Neural cell (in vitro differentiated cells): ENCODE data around the gene ICA1. TPM values are rescaled to one million over a fixed set of nuclear protein-coding genes. Genes with fewer than 3 reads are reported as not detected.

Experiments
- H2AFZ ChIP-seq: fragments of 200-600, 300-800 bp; sonication (generic), shearing (Covaris generic); 2 replicates; pipeline ENCODE4 v1.6.0; 2014; ENCODE audit warnings: low read depth, mild to moderate bottlenecking, antibody characterized with exemption, low read length, moderate library complexity
- H3F3A ChIP-seq: fragments of 200-600 bp; shearing (Covaris generic); 2 replicates; pipeline ENCODE4 v1.6.1; 2016; ENCODE audit warnings: mild to moderate bottlenecking, moderate library complexity, mixed read lengths, antibody characterized with exemption, low read length; ENCODE audit not compliant: insufficient read depth, poor library complexity, severe bottlenecking
- H3K27ac ChIP-seq: fragments of 200-600, 300-800 bp; sonication (generic), shearing (Covaris generic); 2 replicates; pipeline ENCODE4 v1.5.1; 2014; ENCODE audit warnings: mild to moderate bottlenecking, low read length, moderate library complexity
- H3K27me3 ChIP-seq: fragments of 300-800, 200-600 bp; sonication (generic), shearing (Covaris generic); 2 replicates; pipeline ENCODE4 v1.6.0; 2014; ENCODE audit warnings: mild to moderate bottlenecking, low read depth, low read length, moderate library complexity; ENCODE audit not compliant: insufficient read depth
- H3K36me3 ChIP-seq: fragments of 300-800, 200-600 bp; sonication (generic), shearing (Covaris generic); 2 replicates; pipeline ENCODE4 v1.5.1; 2014; ENCODE audit warnings: mild to moderate bottlenecking, antibody characterized with exemption, low read length, moderate library complexity; ENCODE audit not compliant: insufficient read depth
- H3K4me2 ChIP-seq: fragments of 300-800, 200-600 bp; sonication (generic), shearing (Covaris generic); 2 replicates; pipeline ENCODE4 v1.6.0; 2014; ENCODE audit warnings: mild to moderate bottlenecking, low read length
- H3K4me3 ChIP-seq: fragments of 300-800, 200-600 bp; sonication (generic), shearing (Covaris generic); 2 replicates; pipeline ENCODE4 v1.5.1; 2014; ENCODE audit warnings: mild to moderate bottlenecking, low read length, moderate library complexity
- H3K79me2 ChIP-seq: fragments of 200-600 bp; shearing (Covaris generic); replicated peaks from 2 replicates; pipeline ENCODE4 v1.6.0; 2014; ENCODE audit warnings: mild to moderate bottlenecking, low read length, moderate library complexity; ENCODE audit not compliant: insufficient read depth
- H3K9ac ChIP-seq: fragments of 300-800, 200-600 bp; sonication (generic), shearing (Covaris generic); 2 replicates; pipeline ENCODE4 v1.6.1; 2016; ENCODE audit warnings: mild to moderate bottlenecking, low read length, mixed read lengths
- H3K9me2 ChIP-seq: fragments of 200-600 bp; shearing (Covaris generic); 2 replicates; pipeline ENCODE4 v1.6.1; 2016; ENCODE audit warnings: mild to moderate bottlenecking, low read length, mixed read lengths; ENCODE audit not compliant: insufficient read depth
- H3K9me3 ChIP-seq: fragments of 200-600, 300-800 bp; sonication (generic), shearing (Covaris generic); 2 replicates; pipeline ENCODE4 v1.6.1; 2016; ENCODE audit warnings: mild to moderate bottlenecking, mixed run types, low read length, moderate library complexity, mixed read lengths
- H4K20me1 ChIP-seq: fragments of 200-600 bp; shearing (Covaris generic); 2 replicates; pipeline ENCODE4 v1.6.1; 2016; ENCODE audit warnings: mild to moderate bottlenecking, mixed run types; ENCODE audit not compliant: insufficient read depth
- CTCF ChIP-seq: fragments of 450-650 bp; IDR thresholded peaks from 2 replicates; pipeline ENCODE4 v1.5.1; 2014; ENCODE audit warnings: antibody characterized with exemption, mild to moderate bottlenecking, moderate library complexity; ENCODE audit not compliant: poor library complexity, severe bottlenecking
- EP300 ChIP-seq: fragments of 450-650 bp; conservative IDR thresholded peaks from 2 replicates; pipeline ENCODE4 v1.6.1; 2014; ENCODE audit warnings: antibody characterized with exemption, mild to moderate bottlenecking, moderate library complexity; ENCODE audit not compliant: poor library complexity, severe bottlenecking
- EZH2 ChIP-seq: fragments of 200-600, 300-800 bp; shearing (Covaris generic), sonication (generic); IDR thresholded peaks from 2 replicates; pipeline ENCODE4 v1.6.1; 2014; ENCODE audit warnings: antibody characterized with exemption, low read length, borderline replicate concordance, mild to moderate bottlenecking; ENCODE audit not compliant: insufficient read depth, poor library complexity, severe bottlenecking
- MXI1 ChIP-seq: fragments of 450-650 bp; conservative IDR thresholded peaks from 2 replicates; pipeline ENCODE4 v1.6.1; 2014; ENCODE audit warnings: antibody characterized with exemption, mild to moderate bottlenecking; ENCODE audit not compliant: poor library complexity, severe bottlenecking
- POLR2AphosphoS5 ChIP-seq: IDR thresholded peaks from 2 replicates; pipeline ENCODE4 v1.6.1; 2012
- RAD21 ChIP-seq: fragments of 450-650 bp; conservative IDR thresholded peaks from 2 replicates; pipeline ENCODE4 v1.6.1; 2014; ENCODE audit warnings: antibody characterized with exemption, mild to moderate bottlenecking, moderate library complexity
- REST ChIP-seq: IDR thresholded peaks from 2 replicates; pipeline ENCODE4 v1.6.1; 2012; ENCODE audit warnings: borderline replicate concordance
- SMC3 ChIP-seq: fragments of 450-650 bp; conservative IDR thresholded peaks from 2 replicates; pipeline ENCODE4 v1.6.1; 2014; ENCODE audit warnings: antibody characterized with exemption, mild to moderate bottlenecking, moderate library complexity; ENCODE audit not compliant: poor library complexity
- TAF1 ChIP-seq: IDR thresholded peaks from 2 replicates; pipeline ENCODE4 v1.6.1; 2012; ENCODE audit warnings: low read depth
- polyA plus RNA-seq: library from polyadenylated mRNA; depleted of rRNA; stranded (reverse); fragments of >200 nt; gene quantifications from 2 replicates; pipeline ENCODE4 v1.2.3, GENCODE V29; 2014

Gene ICA1
- polyA plus RNA-seq, 1 donor from 2014 or later: 18.6 TPM

- H3K9me3 ChIP-seq: no peaks in the 10 kb centered on the region
- TF ChIP-seq RAD21: no peak
- no peak for TF ChIP-seq EP300
- H3K4me2 ChIP-seq: no peak overlapping the region
- H3K27ac ChIP-seq: no peak overlapping the region
- no peaks in the 10 kb centered on the region for H3K27me3 ChIP-seq
- no peaks in the 10 kb centered on the region for H3K79me2 ChIP-seq
- no peak overlapping the region for H2AFZ ChIP-seq
- H4K20me1 ChIP-seq: no peaks in the 10 kb centered on the region
- H3K9ac ChIP-seq: no peak overlapping the region
- H3K9me2 ChIP-seq: no peaks in the 10 kb centered on the region
- no peak overlapping the region for H3K4me3 ChIP-seq
- no peaks in the 10 kb centered on the region for H3F3A ChIP-seq
- H3K36me3 ChIP-seq: no peaks in the 10 kb centered on the region
Measured at GRCh38 chr7:8141070-8141469, 120.9 kb downstream of the ICA1 start.

GRCh38 chr7:8136051-8136730 lies 125.8 kb downstream of the ICA1 start:
- H3K79me2 ChIP-seq: no peaks in the 10 kb centered on the region
- no peaks in the 10 kb centered on the region for H3K27me3 ChIP-seq
- no peak overlapping the region for H3K4me3 ChIP-seq
- H2AFZ ChIP-seq: no peak overlapping the region
- H3F3A ChIP-seq: no peaks in the 10 kb centered on the region
- no peaks in the 10 kb centered on the region for H4K20me1 ChIP-seq
- H3K4me2 ChIP-seq: no peak overlapping the region
- H3K9ac ChIP-seq: no peak overlapping the region
- no peaks in the 10 kb centered on the region for H3K36me3 ChIP-seq
- H3K27ac ChIP-seq: no peak overlapping the region
- no peaks in the 10 kb centered on the region for H3K9me3 ChIP-seq
- TF ChIP-seq SMC3 (no peak), MXI1 (no peak), EP300 (no peak), POLR2AphosphoS5 (no peak), REST (no peak), EZH2 (no peak), RAD21 (no peak), TAF1 (no peak), CTCF (no peak)
- no peaks in the 10 kb centered on the region for H3K9me2 ChIP-seq

- Histone ChIP-seq H4K20me1 (no peaks in the 10 kb centered on the region), H3F3A (no peaks in the 10 kb centered on the region), H3K4me2 (no peak overlapping the region), H3K4me3 (no peak overlapping the region), H3K9me3 (no peaks in the 10 kb centered on the region), H3K9me2 (no peaks in the 10 kb centered on the region), H2AFZ (no peak overlapping the region), H3K79me2 (no peaks in the 10 kb centered on the region), H3K27me3 (no peaks in the 10 kb centered on the region), H3K9ac (no peak overlapping the region), H3K36me3 (no peaks in the 10 kb centered on the region), H3K27ac (no peak overlapping the region)
- no peak for TF ChIP-seq RAD21
- TF ChIP-seq POLR2AphosphoS5: no peak
- TF ChIP-seq EZH2: no peak
- no peak for TF ChIP-seq SMC3
- no peak for TF ChIP-seq REST
- TF ChIP-seq TAF1: no peak
- no peak for TF ChIP-seq MXI1
Measured at GRCh38 chr7:8135417-8135816, 126.5 kb downstream of the ICA1 start.
